EL (cell line): ENCODE measurements around the gene MYADML2.

Experiments
- DNase-seq: peaks from one replicate; pipeline ENCODE4 v3.0.0-alpha.2; 2016

MYADML2 gene

GRCh38 chr17:81890447-81891302 is 56.4 kb downstream of the MYADML2 start:
- no peak for DNase-seq
